ENCODE data around the gene ERAL1. TPM values are rescaled to one million over a fixed set of nuclear protein-coding genes. Genes with fewer than 3 reads are reported as not detected.

The ERAL1 gene
- polyA plus RNA-seq, 3 donors = 27.7 to 34.5 (median 33.8) TPM

GRCh38 chr17:28853295-28853694 is 1.5 kb upstream of the ERAL1 start:
- Histone ChIP-seq H3K9ac (ENCODE audit: insufficient read depth, low read length, poor library complexity, severe bottlenecking) (no peak overlapping the region), H3K27ac (ENCODE audit: low read depth in 1 of 2, low read length in 2 of 2) (no peak overlapping the region), H3K36me3 (replicated peaks in 1 of 2; ENCODE audit: control insufficient read depth in 1 of 2, insufficient read depth in 2 of 2, low read length in 2 of 2) (peaks cover 12 to 18% of the 10 kb centered on the region in 2 donors), H3K4me1 (ENCODE audit: control insufficient read depth in 1 of 2, insufficient read depth in 2 of 2, low read length in 2 of 2) (peaks cover 12 to 17% of the 10 kb centered on the region in 2 donors), H3K4me3 (replicated peaks in 1 of 3; ENCODE audit: low read depth in 2 of 3, low read length in 3 of 3) (no peak overlapping the region), H3K79me2 (ENCODE audit: insufficient read depth, low read length) (peaks cover 14% of the 10 kb centered on the region), H4K20me1 (ENCODE audit: insufficient read depth, low read length) (no peaks in the 10 kb centered on the region), H3K27me3 (ENCODE audit: control insufficient read depth in 2 of 2, insufficient read depth in 2 of 2, low read length in 2 of 2) (no peaks in the 10 kb centered on the region), H2AFZ (ENCODE audit: insufficient read depth, low read depth, low read length, poor library complexity, severe bottlenecking) (no peak overlapping the region), H3K9me3 (replicated peaks in 1 of 2; ENCODE audit: control insufficient read depth in 1 of 2, insufficient read depth in 1 of 2, low read length in 2 of 2) (no peaks in the 10 kb centered on the region), H3K4me2 (replicated peaks; ENCODE audit: extremely low read depth, low read length, poor library complexity, severe bottlenecking) (no peak overlapping the region)
- WGBS (ENCODE audit: insufficient coverage) = 100% methylated on average over 1 of the region's 2 CpGs
- Mint-ChIP-seq H3K36me3 (peaks cover 14 to 21% of the 10 kb centered on the region in 2 donors), H3K27ac (no peak overlapping the region), H3K4me1 (peaks cover 13% of the 10 kb centered on the region), H3K4me3 (no peak overlapping the region), H3K27me3 (ENCODE audit: low read depth in 3 of 3) (peaks cover 0 to 4% (median 1%) of the 10 kb centered on the region in 3 donors), H3K9me3 (peaks cover 0 to 2% (median 0%) of the 10 kb centered on the region in 7 donors)
- intact Hi-C loops (cut with micrococcal nuclease) = loop anchor here in 1 of 2 donors (10.0 kb wide), 1 partner anchor 88 kb away; no protein-coding TSS in a partner anchor
- DNase-seq = no peak
- TF ChIP-seq CTCF (IDR thresholded peaks at IDR 0.05) = no peak

- H3K4me1 Mint-ChIP-seq = peaks cover 13% of the 10 kb centered on the region
Measured at GRCh38 chr17:28855336-28855679, 492 bp downstream of the ERAL1 start.

More at GRCh38 chr17:28855336-28855679, 492 bp downstream of the ERAL1 start:
- Mint-ChIP-seq H3K4me3 (peak overlapping the region; percentile 95 to 98), H3K27me3 (ENCODE audit: low read depth in 3 of 3) (peaks cover 0 to 4% (median 1%) of the 10 kb centered on the region in 3 donors), H3K27ac (peak overlapping the region; percentile 83 to 96 (median 90)), H3K9me3 (no peaks in the 10 kb centered on the region), H3K36me3 (peaks cover 30 to 41% of the 10 kb centered on the region in 2 donors)
- Histone ChIP-seq H3K4me2 (replicated peaks; ENCODE audit: extremely low read depth, low read length, poor library complexity, severe bottlenecking) (peak overlapping the region; percentile 78), H3K27me3 (ENCODE audit: control insufficient read depth in 2 of 2, insufficient read depth in 2 of 2, low read length in 2 of 2) (no peaks in the 10 kb centered on the region), H4K20me1 (ENCODE audit: insufficient read depth, low read length) (no peaks in the 10 kb centered on the region), H3K36me3 (replicated peaks in 1 of 2; ENCODE audit: control insufficient read depth in 1 of 2, insufficient read depth in 2 of 2, low read length in 2 of 2) (peaks cover 27 to 36% of the 10 kb centered on the region in 2 donors), H2AFZ (ENCODE audit: insufficient read depth, low read depth, low read length, poor library complexity, severe bottlenecking) (peak overlapping the region; percentile 92), H3K9ac (ENCODE audit: insufficient read depth, low read length, poor library complexity, severe bottlenecking) (peak overlapping the region; percentile 82), H3K9me3 (replicated peaks in 1 of 2; ENCODE audit: control insufficient read depth in 1 of 2, insufficient read depth in 1 of 2, low read length in 2 of 2) (no peaks in the 10 kb centered on the region), H3K79me2 (ENCODE audit: insufficient read depth, low read length) (peaks cover 14% of the 10 kb centered on the region), H3K4me1 (ENCODE audit: control insufficient read depth in 1 of 2, insufficient read depth in 2 of 2, low read length in 2 of 2) (peaks cover 12 to 17% of the 10 kb centered on the region in 2 donors), H3K4me3 (replicated peaks in 1 of 3; ENCODE audit: low read depth in 2 of 3, low read length in 3 of 3) (peak overlapping the region; percentile 74 to 92 (median 88)), H3K27ac (ENCODE audit: low read depth in 1 of 2, low read length in 2 of 2) (peak overlapping the region; percentile 52 to 86)
- intact Hi-C loops (cut with micrococcal nuclease) = loop anchor here in 1 of 2 donors (10.0 kb wide), 1 partner anchor 91 kb away; no protein-coding TSS in a partner anchor
- no peak for DNase-seq
- no peak for TF ChIP-seq CTCF (IDR thresholded peaks at IDR 0.05)
- WGBS (ENCODE audit: insufficient coverage) = 14% methylated on average over 3 of the region's 5 CpGs
